CD14-positive monocyte (primary cell): Measurements from ENCODE around the gene UBASH3B. TPM values are rescaled to one million over a fixed set of nuclear protein-coding genes. Genes with fewer than 3 reads are reported as not detected.

Experiments used
- DNase-seq, 3 donors: peaks; one replicate each; pipeline ENCODE4 v3.0.0-alpha.2; 2011 to 2022
- H2AFZ ChIP-seq: 2 replicates; pipeline ENCODE4 v1.6.0; 2012; ENCODE audit warnings: mild to moderate bottlenecking, low read depth, low read length, inconsistent platforms; ENCODE audit not compliant: insufficient read depth, poor library complexity, severe bottlenecking
- H3K27ac ChIP-seq, 2 donors: 1 replicate in 1 of 2; 2 replicates in 1 of 2; pipeline ENCODE4 v1.5.1; 2012 to 2013; ENCODE audit warnings: low read length in 2 of 2, control low read depth in 1 of 2, inconsistent platforms in 1 of 2, low read depth in 1 of 2, mild to moderate bottlenecking in 1 of 2
- H3K27me3 ChIP-seq, 2 donors: one replicate each; pipeline versions ENCODE4 v1.6.0 to v1.6.1; 2011 to 2013; ENCODE audit warnings: low read length in 2 of 2; ENCODE audit not compliant: control insufficient read depth in 2 of 2, insufficient read depth in 2 of 2
- H3K36me3 ChIP-seq, 2 donors: replicated peaks in 1 of 2; 1 replicate in 1 of 2; 2 replicates in 1 of 2; pipeline versions ENCODE4 v1.5.1 to v1.6.1; 2012 to 2013; ENCODE audit warnings: low read length in 2 of 2, control low read depth in 1 of 2, inconsistent platforms in 1 of 2, mild to moderate bottlenecking in 1 of 2; ENCODE audit not compliant: insufficient read depth in 2 of 2, control insufficient read depth in 1 of 2
- H3K4me1 ChIP-seq, 2 donors: 1 replicate in 1 of 2; 2 replicates in 1 of 2; pipeline versions ENCODE4 v1.5.1 to v1.6.1; 2012 to 2013; ENCODE audit warnings: low read length in 2 of 2, control low read depth in 1 of 2, inconsistent platforms in 1 of 2, mild to moderate bottlenecking in 1 of 2, moderate library complexity in 1 of 2; ENCODE audit not compliant: insufficient read depth in 2 of 2, control insufficient read depth in 1 of 2
- H3K4me2 ChIP-seq: replicated peaks from 2 replicates; pipeline ENCODE3; 2012; ENCODE audit warnings: low read length, moderate library complexity, mild to moderate bottlenecking; ENCODE audit not compliant: poor library complexity, severe bottlenecking; ENCODE audit errors: extremely low read depth
- H3K4me3 ChIP-seq, 3 experiments: fragments of 200-600 bp in 1 of 3; sonication (generic) in 1 of 3; replicated peaks in 1 of 3; 1 replicate in 2 of 3; 2 replicates in 1 of 3; pipeline ENCODE4 v1.5.1; 2011 to 2013; ENCODE audit warnings: low read length in 3 of 3, mild to moderate bottlenecking in 3 of 3, control low read depth in 2 of 3, low read depth in 2 of 3, inconsistent platforms in 1 of 3, moderate library complexity in 1 of 3
- H3K79me2 ChIP-seq: 2 replicates; pipeline ENCODE4 v1.6.0; 2012; ENCODE audit warnings: mild to moderate bottlenecking, control low read depth, inconsistent platforms, low read length, moderate library complexity; ENCODE audit not compliant: insufficient read depth
- H3K9ac ChIP-seq: 2 replicates; pipeline ENCODE4 v1.6.0; 2017; ENCODE audit warnings: low read length, mild to moderate bottlenecking; ENCODE audit not compliant: insufficient read depth, poor library complexity, severe bottlenecking
- H3K9me3 ChIP-seq, 2 donors: replicated peaks in 1 of 2; 1 replicate in 1 of 2; 2 replicates in 1 of 2; pipeline versions ENCODE4 v1.5.1 to v1.6.1; 2012 to 2013; ENCODE audit warnings: low read length in 2 of 2, control low read depth in 1 of 2; ENCODE audit not compliant: control insufficient read depth in 1 of 2, insufficient read depth in 1 of 2
- H4K20me1 ChIP-seq: 2 replicates; pipeline ENCODE4 v1.6.0; 2012; ENCODE audit warnings: mild to moderate bottlenecking, low read length, control low read depth, moderate library complexity; ENCODE audit not compliant: insufficient read depth
- H3K27ac Mint-ChIP-seq, 7 donors: one replicate each; pipeline ENCODE4 v1.8.0; 2020; ENCODE audit warnings: mild to moderate bottlenecking in 7 of 7, mixed read lengths in 7 of 7, moderate library complexity in 6 of 7, inconsistent platforms in 2 of 7
- H3K27me3 Mint-ChIP-seq, 3 donors: one replicate each; pipeline ENCODE4 v1.8.0; 2021 to 2022; ENCODE audit warnings: low read depth in 3 of 3, mild to moderate bottlenecking in 3 of 3, mixed read lengths in 3 of 3, moderate library complexity in 3 of 3, inconsistent platforms in 1 of 3
- H3K36me3 Mint-ChIP-seq, 2 donors: one replicate each; pipeline ENCODE4 v1.8.0; 2020; ENCODE audit warnings: mixed read lengths in 2 of 2, inconsistent platforms in 1 of 2, mild to moderate bottlenecking in 1 of 2
- H3K4me1 Mint-ChIP-seq: one replicate; pipeline ENCODE4 v1.8.0; 2020; ENCODE audit warnings: mild to moderate bottlenecking, mixed read lengths
- H3K4me3 Mint-ChIP-seq, 2 donors: one replicate each; pipeline ENCODE4 v1.8.0; 2020; ENCODE audit warnings: mild to moderate bottlenecking in 2 of 2, mixed read lengths in 2 of 2, moderate library complexity in 1 of 2
- H3K9me3 Mint-ChIP-seq, 7 donors: one replicate each; pipeline ENCODE4 v1.8.0; 2020 to 2022; ENCODE audit warnings: mixed read lengths in 7 of 7, mild to moderate bottlenecking in 6 of 7, moderate library complexity in 6 of 7, inconsistent platforms in 2 of 7
- CTCF ChIP-seq: fragments of 200-600 bp; IDR thresholded peaks from one replicate; pipeline ENCODE4 v1.8.0; 2022; ENCODE audit warnings: antibody characterized with exemption, mild to moderate bottlenecking
- WGBS: methylation state at CpG from one replicate; pipeline ENCODE4 v1.1.5; 2013; ENCODE audit warnings: missing lambda C conversion rate; ENCODE audit not compliant: insufficient coverage; 5-methylcytosine and 5-hydroxymethylcytosine counted together
- intact Hi-C, 2 donors: fragments of 100-400 bp; cut with micrococcal nuclease; formaldehyde crosslinking; loops; one replicate each; pipeline versions ENCODE4 v1.15.0 to v1.15.1; 2023
- polyA plus RNA-seq, 3 donors: library from polyadenylated mRNA; depleted of rRNA in 1 of 3; unstranded in 2 of 3; stranded (reverse) in 1 of 3; fragments of 300-500 nt in 2 of 3; fragments of >200 nt in 1 of 3; fragmentation: Illumina TruSeq in 2 of 3; gene quantifications; 1 replicate in 2 of 3; 2 replicates in 1 of 3; pipeline ENCODE4 v1.2.3, GENCODE V29; 2012 to 2021

The UBASH3B gene
- polyA plus RNA-seq, 3 donors: 3.3 to 13.5 (median 7.1) TPM

DNA sequence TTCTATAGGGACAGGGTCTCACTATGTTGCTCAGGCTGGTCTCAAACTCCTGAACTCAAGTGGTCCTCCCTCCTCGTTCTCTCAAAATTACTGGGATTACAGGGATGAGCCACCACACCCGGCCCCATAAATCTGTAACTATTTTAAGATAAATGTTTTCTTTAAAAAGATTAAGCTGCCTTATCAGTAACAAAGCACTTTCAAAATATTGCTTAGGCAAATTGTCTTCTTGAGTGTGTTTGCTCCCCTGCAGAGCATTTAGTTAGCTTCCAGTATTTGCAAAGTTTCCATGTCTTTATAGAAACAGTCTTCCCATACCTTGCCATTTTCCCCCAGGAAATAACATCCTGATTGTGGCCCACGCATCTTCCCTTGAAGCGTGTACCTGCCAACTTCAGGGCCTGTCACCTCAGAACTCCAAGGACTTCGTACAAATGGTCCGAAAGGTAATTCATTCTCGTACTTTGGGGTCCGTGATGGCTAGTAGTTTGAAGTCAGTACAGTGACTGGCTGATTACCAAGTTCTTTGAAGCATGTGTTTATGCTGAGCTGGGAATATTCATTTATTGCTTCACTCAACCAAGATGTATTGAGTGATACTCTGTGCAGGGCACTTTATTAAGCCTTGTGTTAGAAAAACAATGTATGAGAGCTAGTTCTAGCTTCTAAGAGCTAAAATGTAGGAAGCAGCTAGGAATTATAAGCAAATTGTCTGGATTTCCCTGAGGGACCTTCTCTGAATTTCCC lies 152.4 kb downstream of the UBASH3B start:
- no peaks in the 10 kb centered on the region for H4K20me1 ChIP-seq
- H3K36me3 Mint-ChIP-seq: peaks cover 70 to 86% of the 10 kb centered on the region in 2 donors
- no peaks in the 10 kb centered on the region for H3K9me3 ChIP-seq
- peaks cover 53 to 88% of the 10 kb centered on the region in 2 donors for H3K36me3 ChIP-seq
- peak overlapping the region in 2 of 7 donors; percentile 21 to 67 for H3K27ac Mint-ChIP-seq
- H3K4me2 ChIP-seq: no peak overlapping the region
- H3K9me3 Mint-ChIP-seq: no peaks in the 10 kb centered on the region
- H2AFZ ChIP-seq: no peak overlapping the region
- H3K27me3 ChIP-seq: no peaks in the 10 kb centered on the region
- peaks cover 10% of the 10 kb centered on the region for H3K4me1 Mint-ChIP-seq
- no peak overlapping the region for H3K9ac ChIP-seq
- H3K4me1 ChIP-seq: peaks cover 0 to 8% of the 10 kb centered on the region in 2 donors
- DNase-seq: no peak
- no peaks in the 10 kb centered on the region for H3K27me3 Mint-ChIP-seq
- no peak overlapping the region for H3K4me3 Mint-ChIP-seq
- H3K27ac ChIP-seq: no peak overlapping the region
- intact Hi-C loops: no loop called here
- TF ChIP-seq CTCF: no peak
- H3K79me2 ChIP-seq: no peaks in the 10 kb centered on the region
- H3K4me3 ChIP-seq: no peak overlapping the region
- 96% methylated on average over 4 of the region's 8 CpGs for WGBS

DNA sequence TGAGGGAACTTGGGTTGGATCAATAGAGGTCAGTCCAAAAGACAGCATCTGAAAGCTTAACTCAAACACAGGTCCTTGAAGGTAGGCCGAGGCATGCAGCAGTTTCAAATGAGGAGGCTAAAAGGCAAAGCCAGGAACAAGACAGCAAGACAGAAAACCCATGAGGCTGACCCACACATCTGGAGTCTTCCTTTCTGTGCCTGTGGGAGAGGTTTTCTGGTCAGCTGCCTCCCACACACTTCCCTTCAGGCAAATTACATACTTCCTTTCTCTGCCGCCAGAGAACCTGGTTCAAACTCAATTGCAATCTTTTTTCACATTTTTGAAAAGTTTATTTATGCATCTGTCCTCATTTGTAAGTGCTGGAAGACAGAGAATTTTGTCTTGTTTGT lies 153.0 kb downstream of the UBASH3B start:
- Mint-ChIP-seq H3K27me3 (no peaks in the 10 kb centered on the region), H3K27ac (peak overlapping the region in 5 of 7 donors; percentile 8 to 67 (median 41)), H3K4me3 (no peak overlapping the region), H3K4me1 (peaks cover 10% of the 10 kb centered on the region), H3K9me3 (no peaks in the 10 kb centered on the region), H3K36me3 (peaks cover 64 to 83% of the 10 kb centered on the region in 2 donors)
- DNase-seq: no peak
- H3K4me3 ChIP-seq: no peak overlapping the region
- H4K20me1 ChIP-seq: no peaks in the 10 kb centered on the region
- no peak overlapping the region for H3K9ac ChIP-seq
- no peak for TF ChIP-seq CTCF
- no peak overlapping the region for H3K4me2 ChIP-seq
- H3K36me3 ChIP-seq: peaks cover 47 to 83% of the 10 kb centered on the region in 2 donors
- no peaks in the 10 kb centered on the region for H3K27me3 ChIP-seq
- no peaks in the 10 kb centered on the region for H3K79me2 ChIP-seq
- intact Hi-C loops: no loop called here
- no peak overlapping the region for H2AFZ ChIP-seq
- peaks cover 0 to 8% of the 10 kb centered on the region in 2 donors for H3K4me1 ChIP-seq
- WGBS: no CpG with 5 or more reads among the region's 2 CpGs
- H3K9me3 ChIP-seq: no peaks in the 10 kb centered on the region
- H3K27ac ChIP-seq: no peak overlapping the region
